Inflammatory macrophage treated with lipopolysaccharide for 1 hour (primary cell): ENCODE results near the gene LCMT1.
A peak's percentile ranks its signal among the peaks of the same experiment; 100 is the strongest.
"Not testable (repeated sequence)": the region's sequence is repeated elsewhere in the genome, so short reads cannot be mapped to it uniquely, and the experiment has no call there.

ENCODE experiments used
- DNase-seq, 2 donors: peaks; one replicate each; pipeline ENCODE4 v3.0.0-alpha.2; 2020 to 2022

The LCMT1 gene

GRCh38 chr16:25151996-25152395 is 40.5 kb downstream of the LCMT1 start:
- no peak for DNase-seq

DNA sequence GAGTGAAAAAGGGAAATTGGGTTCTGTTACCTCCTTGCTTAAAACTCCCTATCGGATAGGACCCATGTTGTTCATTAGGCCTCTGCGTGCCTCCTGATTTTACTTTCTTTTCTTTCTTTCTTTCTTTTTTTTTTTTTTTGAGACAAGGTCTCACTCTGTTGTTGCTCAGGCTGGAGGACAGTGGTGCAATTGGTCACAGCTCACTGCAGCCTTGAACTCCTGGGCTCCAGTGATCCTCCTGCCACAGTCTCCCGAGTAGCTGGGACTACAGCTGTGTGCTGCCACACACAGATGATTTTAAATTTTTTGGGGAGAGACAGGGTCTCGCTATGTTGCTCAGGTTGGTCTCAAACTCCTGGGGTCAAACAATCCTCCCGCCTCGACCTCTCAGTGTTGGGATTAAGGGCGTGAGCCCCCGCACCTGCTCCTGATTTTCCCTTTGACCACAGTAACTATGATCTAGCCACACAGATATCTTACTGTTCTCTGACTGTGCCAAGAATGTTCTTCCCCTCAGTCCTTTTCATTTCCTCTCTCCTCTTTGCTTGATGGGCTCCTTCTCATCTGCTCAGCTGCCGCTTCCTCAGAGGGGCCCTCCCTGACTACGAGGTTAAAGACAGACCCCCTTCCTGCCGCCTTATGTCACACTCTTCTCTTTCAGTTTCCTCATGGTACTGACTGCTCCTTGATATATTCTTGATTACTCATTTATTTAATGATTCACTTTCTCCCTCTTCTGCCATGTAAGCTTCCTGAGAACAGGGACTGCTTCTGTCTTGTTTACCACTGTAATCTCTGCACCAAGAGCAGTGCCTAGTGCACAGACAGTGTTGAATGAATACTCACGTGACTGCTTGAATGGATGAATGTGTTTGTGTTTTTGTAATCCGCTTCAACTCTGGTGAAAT is 44.3 kb downstream of the LCMT1 start:
- DNase-seq, result no peak

DNA sequence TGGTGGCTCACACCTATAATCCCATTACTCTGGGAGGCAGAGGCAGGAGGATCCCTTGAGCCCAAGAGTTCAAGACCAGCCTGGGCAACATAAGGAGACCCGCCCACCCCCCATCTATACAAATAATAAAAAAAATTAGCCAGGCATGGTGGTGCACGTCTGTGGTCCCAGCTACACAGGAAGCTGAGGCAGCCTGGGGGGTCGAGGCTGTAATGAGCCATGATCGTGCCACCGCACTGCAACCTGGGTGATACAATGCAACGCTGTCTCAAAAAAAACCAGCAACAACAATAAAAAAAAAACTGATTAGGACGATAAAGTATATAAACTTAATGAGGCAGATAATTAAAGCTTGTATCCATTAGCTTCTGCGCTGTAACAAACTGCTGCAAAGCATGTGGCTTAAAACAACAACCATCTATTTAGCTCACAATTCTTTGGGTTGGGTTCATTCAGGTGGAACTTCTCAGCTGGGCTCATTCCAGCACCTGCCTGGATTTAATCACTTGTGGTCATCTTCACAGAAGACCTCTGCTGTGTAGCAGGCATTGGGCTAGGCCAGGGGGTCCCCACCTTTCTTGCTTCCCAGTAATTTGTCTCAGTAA is 45.8 kb downstream of the LCMT1 start:
- no peak for DNase-seq

GRCh38 chr16:25158401-25158800 is 46.9 kb downstream of the LCMT1 start:
- no peak for DNase-seq

GRCh38 chr16:25161753-25162367 is 50.3 kb downstream of the LCMT1 start:
- no peak for DNase-seq

- DNase-seq, result no peak
Measured at GRCh38 chr16:25163683-25164082, 52.1 kb downstream of the LCMT1 start.

GRCh38 chr16:25165284-25165683 is 53.7 kb downstream of the LCMT1 start:
- no peak for DNase-seq

GRCh38 chr16:25167920-25168319 is 56.4 kb downstream of the LCMT1 start:
- not testable (repeated sequence) for DNase-seq

- no peak for DNase-seq
Measured at GRCh38 chr16:25171390-25171789, 59.8 kb downstream of the LCMT1 start.

- no peak for DNase-seq
Measured at GRCh38 chr16:25172831-25173230, 61.3 kb downstream of the LCMT1 start.

- DNase-seq, result no peak
Measured at GRCh38 chr16:25174285-25174684, 62.7 kb downstream of the LCMT1 start.

DNA sequence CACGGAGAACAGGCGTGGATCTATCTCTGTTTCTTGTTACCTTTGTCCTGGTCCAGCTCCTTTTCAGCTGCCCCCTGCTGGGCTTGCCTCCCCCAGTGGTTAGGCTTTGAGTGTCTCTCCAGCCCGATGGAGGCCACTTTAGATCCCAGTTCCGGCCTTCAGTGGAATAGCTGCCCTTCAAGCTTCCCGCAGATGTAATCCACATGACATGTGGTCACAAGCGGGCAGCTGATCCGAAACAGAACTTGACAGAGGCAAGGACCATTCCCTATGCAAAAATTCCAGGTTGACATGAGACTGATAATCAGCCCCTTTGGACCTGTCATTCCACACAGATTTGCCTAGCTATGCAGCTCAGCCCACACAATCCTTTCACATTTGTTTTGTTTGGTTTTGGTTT is 64.6 kb downstream of the LCMT1 start:
- no peak for DNase-seq

DNA sequence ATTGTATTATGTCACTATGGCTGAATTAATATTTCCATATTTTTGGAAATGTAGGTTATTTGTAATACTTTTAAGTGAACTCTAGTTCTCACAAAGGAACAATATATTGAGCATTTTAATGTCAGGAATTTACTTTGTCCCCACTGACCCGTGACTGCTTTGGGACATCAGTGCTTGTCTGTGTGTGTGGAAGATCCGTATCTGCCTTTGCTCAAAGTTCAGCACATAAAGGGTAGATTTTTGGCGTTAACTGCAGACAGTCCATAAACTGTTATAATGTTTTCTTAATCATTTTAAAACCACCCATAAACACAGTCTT is 65.9 kb downstream of the LCMT1 start:
- peak in 1 of 2 donors; percentile 5 for DNase-seq

GRCh38 chr16:25177831-25178688 is 66.5 kb downstream of the LCMT1 start:
- DNase-seq, result peak; percentile 3 to 25

- not testable (repeated sequence) for DNase-seq
Measured at GRCh38 chr16:25181236-25181635, 69.7 kb downstream of the LCMT1 start.

GRCh38 chr16:25184771-25185170 is 73.2 kb downstream of the LCMT1 start:
- no peak for DNase-seq

DNA sequence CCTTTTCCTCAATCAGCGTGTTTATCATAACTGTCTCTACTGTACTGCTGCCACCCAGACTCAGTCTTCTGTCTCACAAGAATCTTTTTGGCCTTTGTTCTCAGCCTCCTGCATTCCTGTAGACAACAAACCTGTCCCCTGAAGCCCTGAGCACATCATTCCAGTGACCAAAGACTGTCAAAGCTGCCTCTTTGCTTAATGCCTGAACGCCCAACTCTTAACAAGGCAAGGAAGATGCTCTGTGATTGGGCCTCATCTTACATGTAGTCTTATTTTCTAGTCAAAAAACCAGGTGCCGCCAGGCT is 75.9 kb downstream of the LCMT1 start:
- no peak for DNase-seq

- DNase-seq, result no peak
Measured at GRCh38 chr16:25189305-25189704, 77.8 kb downstream of the LCMT1 start.

GRCh38 chr16:25192096-25192495 is 80.6 kb downstream of the LCMT1 start:
- no peak for DNase-seq

GRCh38 chr16:25194273-25194878 is 82.8 kb downstream of the LCMT1 start:
- DNase-seq, result no peak

- DNase-seq, result no peak
Measured at GRCh38 chr16:25198021-25198420, 86.5 kb downstream of the LCMT1 start.

GRCh38 chr16:25199457-25199856 is 87.9 kb downstream of the LCMT1 start:
- DNase-seq, result no peak

DNA sequence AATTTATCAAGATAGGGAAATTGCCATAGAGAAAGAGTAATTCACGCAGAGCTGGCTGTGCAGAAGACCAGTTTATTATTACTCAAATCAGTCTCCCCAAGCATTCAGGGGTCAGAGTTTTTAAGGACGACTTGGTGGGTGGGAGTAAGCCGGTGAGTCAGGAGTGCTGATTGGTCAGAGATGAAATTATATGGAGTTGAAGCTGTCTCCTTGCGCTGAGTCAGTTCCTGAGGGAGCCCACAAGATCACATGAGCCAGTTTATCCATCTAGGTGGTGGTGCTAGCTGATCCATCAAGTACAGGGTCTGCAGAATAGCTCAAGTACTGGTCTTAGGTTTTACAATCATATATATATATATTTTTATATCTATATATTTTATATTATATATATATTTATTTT is 99.2 kb downstream of the LCMT1 start:
- DNase-seq, result peak; percentile 12 to 41
